Fibroblast of peridontal ligament (primary cell): ENCODE data around the gene SMIM1.

Experiments
- DNase-seq: peaks from one replicate; pipeline ENCODE4 v3.0.0-alpha.2; 2010; ENCODE audit errors: extremely low read depth

Gene SMIM1

GRCh38 chr1:3821447-3821846 lies 48.9 kb downstream of the SMIM1 start:
- DNase-seq, result no peak

- no peak for DNase-seq
Measured at GRCh38 chr1:3821908-3822307, 49.4 kb downstream of the SMIM1 start.

GRCh38 chr1:3822421-3822820 lies 49.9 kb downstream of the SMIM1 start:
- DNase-seq, result no peak

GRCh38 chr1:3824650-3825049 lies 52.1 kb downstream of the SMIM1 start:
- no peak for DNase-seq

- DNase-seq, result no peak
Measured at GRCh38 chr1:3825356-3825755, 52.8 kb downstream of the SMIM1 start.
